ENCODE results near the gene AEBP1. TPM values are rescaled to one million over a fixed set of nuclear protein-coding genes. Genes with fewer than 3 reads are reported as not detected.

The AEBP1 gene
- total RNA-seq, 1 donor from 2014 or later, result 22.2 TPM

DNA sequence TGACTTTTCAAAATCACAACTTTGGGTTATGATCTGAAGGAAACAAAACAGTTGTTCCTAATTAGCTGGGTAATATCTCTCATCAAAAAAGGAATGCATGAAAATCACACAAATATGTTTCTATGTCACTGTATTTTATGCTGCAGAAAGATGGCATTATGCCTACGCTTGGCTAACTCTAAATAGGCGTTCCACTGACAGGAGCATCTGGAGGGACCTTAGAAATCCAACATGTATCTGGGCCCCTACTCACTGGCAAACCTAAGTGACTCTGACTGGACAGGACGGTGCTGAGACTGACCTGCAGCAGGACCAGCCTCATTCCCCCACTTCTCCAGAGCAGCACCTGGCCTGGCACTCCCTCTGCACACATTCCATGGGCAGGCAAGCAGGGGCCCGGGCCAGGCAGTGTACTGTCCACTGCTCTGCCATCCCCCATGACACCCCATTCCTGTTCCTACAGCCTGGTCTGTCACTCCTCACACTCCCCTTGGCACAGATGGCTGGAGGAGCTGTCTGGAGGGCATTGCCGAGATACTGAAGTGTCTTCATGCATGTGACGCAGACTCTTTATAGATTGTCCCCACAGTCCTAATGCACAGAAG is 39.6 kb downstream of the AEBP1 start:
- no peak for DNase-seq (ENCODE audit: low spot score)
- TF ChIP-seq, protein P1, sequence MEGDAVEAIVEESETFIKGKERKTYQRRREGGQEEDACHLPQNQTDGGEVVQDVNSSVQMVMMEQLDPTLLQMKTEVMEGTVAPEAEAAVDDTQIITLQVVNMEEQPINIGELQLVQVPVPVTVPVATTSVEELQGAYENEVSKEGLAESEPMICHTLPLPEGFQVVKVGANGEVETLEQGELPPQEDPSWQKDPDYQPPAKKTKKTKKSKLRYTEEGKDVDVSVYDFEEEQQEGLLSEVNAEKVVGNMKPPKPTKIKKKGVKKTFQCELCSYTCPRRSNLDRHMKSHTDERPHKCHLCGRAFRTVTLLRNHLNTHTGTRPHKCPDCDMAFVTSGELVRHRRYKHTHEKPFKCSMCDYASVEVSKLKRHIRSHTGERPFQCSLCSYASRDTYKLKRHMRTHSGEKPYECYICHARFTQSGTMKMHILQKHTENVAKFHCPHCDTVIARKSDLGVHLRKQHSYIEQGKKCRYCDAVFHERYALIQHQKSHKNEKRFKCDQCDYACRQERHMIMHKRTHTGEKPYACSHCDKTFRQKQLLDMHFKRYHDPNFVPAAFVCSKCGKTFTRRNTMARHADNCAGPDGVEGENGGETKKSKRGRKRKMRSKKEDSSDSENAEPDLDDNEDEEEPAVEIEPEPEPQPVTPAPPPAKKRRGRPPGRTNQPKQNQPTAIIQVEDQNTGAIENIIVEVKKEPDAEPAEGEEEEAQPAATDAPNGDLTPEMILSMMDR (IDR thresholded peaks at IDR 0.05; ENCODE audit: unreplicated experiment), result no peak
- no peak overlapping the region for H3K27ac Mint-ChIP-seq (ENCODE audit: unreplicated experiment)
- no peaks in the 10 kb centered on the region for H3K4me1 Mint-ChIP-seq (ENCODE audit: unreplicated experiment)
- no peaks in the 10 kb centered on the region for H3K9me3 Mint-ChIP-seq (ENCODE audit: unreplicated experiment)
- no peak overlapping the region for H3K4me3 Mint-ChIP-seq (ENCODE audit: unreplicated experiment)
- H3K36me3 Mint-ChIP-seq (ENCODE audit: low read depth, unreplicated experiment), result no peaks in the 10 kb centered on the region
- H3K27me3 Mint-ChIP-seq (ENCODE audit: unreplicated experiment), result peaks cover 11% of the 10 kb centered on the region

DNA sequence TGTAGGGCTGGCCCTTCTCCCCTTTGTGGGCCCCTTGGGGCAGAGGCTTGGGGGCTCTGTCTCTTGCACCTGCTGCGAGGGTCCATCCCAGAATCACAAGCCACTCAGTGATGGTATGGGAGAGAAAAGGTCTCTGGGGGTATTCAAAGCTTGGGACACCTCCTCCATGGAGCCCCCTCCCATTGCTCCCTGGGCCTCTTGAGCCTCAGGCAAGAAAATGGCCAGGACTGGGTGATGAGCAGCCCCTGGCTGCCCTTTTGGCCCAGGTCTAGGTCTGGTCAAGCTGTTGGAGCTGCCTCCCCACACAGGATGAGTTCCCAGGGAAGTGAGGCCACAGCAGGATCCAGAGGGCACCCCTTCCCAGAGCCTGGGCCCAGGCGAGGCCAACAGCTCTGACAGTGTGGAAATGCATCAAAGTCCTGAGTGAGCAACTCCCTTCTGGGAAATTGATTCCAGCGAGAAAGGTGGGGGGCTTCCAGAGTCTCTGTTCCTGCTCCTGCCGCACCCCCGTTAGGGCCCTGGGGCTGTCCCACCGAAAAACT is 40.4 kb downstream of the AEBP1 start:
- DNase-seq (ENCODE audit: low spot score), result no peak
- no peaks in the 10 kb centered on the region for H3K36me3 Mint-ChIP-seq (ENCODE audit: low read depth, unreplicated experiment)
- no peak overlapping the region for H3K4me3 Mint-ChIP-seq (ENCODE audit: unreplicated experiment)
- TF ChIP-seq, protein P1 (IDR thresholded peaks at IDR 0.05; ENCODE audit: unreplicated experiment), result no peak
- H3K27ac Mint-ChIP-seq (ENCODE audit: unreplicated experiment), result no peak overlapping the region
- H3K4me1 Mint-ChIP-seq (ENCODE audit: unreplicated experiment), result no peaks in the 10 kb centered on the region
- H3K27me3 Mint-ChIP-seq (ENCODE audit: unreplicated experiment), result peaks cover 11% of the 10 kb centered on the region
- H3K9me3 Mint-ChIP-seq (ENCODE audit: unreplicated experiment), result no peaks in the 10 kb centered on the region

DNA sequence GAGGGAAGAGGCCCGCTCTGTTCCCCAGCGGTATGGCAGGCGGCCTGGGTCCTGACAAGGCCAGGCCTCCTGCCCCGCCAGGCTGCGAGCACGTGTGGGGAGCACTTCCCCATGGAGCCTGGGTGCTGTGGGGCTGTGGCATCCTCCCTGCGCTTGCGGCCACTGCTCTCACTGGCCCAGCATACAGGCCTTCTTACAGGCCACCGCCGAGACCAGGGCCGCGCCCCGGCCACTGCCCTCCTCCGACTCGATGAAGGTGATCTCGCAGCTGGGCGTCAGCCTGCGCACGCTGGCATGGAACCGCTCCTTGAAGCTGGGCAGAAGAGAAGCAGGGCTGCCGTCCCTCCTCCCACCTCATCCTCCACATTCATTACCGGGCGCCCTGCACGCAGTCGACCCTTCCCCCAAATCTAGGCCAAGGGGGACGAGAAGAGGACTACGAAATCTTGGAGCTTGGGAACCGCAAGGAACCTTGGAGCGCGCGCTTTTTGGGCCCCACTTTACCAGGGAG is 40.9 kb downstream of the AEBP1 start:
- Mint-ChIP-seq H3K4me1 (ENCODE audit: unreplicated experiment) (no peaks in the 10 kb centered on the region), H3K36me3 (ENCODE audit: low read depth, unreplicated experiment) (no peaks in the 10 kb centered on the region), H3K9me3 (ENCODE audit: unreplicated experiment) (no peaks in the 10 kb centered on the region), H3K27me3 (ENCODE audit: unreplicated experiment) (peaks cover 11% of the 10 kb centered on the region), H3K27ac (ENCODE audit: unreplicated experiment) (no peak overlapping the region), H3K4me3 (ENCODE audit: unreplicated experiment) (no peak overlapping the region)
- DNase-seq (ENCODE audit: low spot score), result no peak
- TF ChIP-seq, protein P1 (IDR thresholded peaks at IDR 0.05; ENCODE audit: unreplicated experiment), result no peak

DNA sequence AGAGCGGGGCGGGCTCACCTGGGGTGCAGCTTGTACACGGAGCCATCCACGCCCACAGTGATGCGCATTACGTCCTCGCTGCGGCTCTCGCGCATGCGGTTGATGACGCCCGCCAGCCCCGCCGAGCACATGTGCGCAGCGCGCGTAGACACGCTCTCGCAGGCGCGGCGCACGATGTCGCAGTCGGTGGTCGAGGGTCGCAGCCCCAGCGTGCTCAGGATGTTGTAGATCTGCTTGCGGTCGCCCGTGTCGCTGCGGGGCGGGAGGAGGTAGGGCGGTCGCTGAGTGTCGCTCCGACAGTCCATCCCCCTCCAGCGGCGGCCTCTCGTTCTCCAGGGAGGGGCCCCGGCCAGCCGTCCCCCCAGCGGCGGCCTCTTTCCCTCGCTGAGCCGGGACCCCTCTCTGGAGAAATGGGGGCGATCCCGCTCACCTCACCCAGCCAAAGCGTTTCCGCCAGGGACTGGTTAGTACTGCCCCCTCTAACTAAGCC is 41.4 kb downstream of the AEBP1 start:
- no peak overlapping the region for H3K4me3 Mint-ChIP-seq (ENCODE audit: unreplicated experiment)
- no peaks in the 10 kb centered on the region for H3K4me1 Mint-ChIP-seq (ENCODE audit: unreplicated experiment)
- TF ChIP-seq, protein P1 (IDR thresholded peaks at IDR 0.05; ENCODE audit: unreplicated experiment), result no peak
- H3K27me3 Mint-ChIP-seq (ENCODE audit: unreplicated experiment), result peaks cover 11% of the 10 kb centered on the region
- no peaks in the 10 kb centered on the region for H3K36me3 Mint-ChIP-seq (ENCODE audit: low read depth, unreplicated experiment)
- DNase-seq (ENCODE audit: low spot score), result no peak
- no peaks in the 10 kb centered on the region for H3K9me3 Mint-ChIP-seq (ENCODE audit: unreplicated experiment)
- H3K27ac Mint-ChIP-seq (ENCODE audit: unreplicated experiment), result no peak overlapping the region
